NOMO-1 (cell line): ENCODE results near the gene AMBRA1.

ENCODE experiments used
- DNase-seq, 2 experiments: peaks; one replicate each; lab custom pipeline; 2025; ENCODE audit not compliant: unreplicated experiment in 2 of 2; lab: John Stamatoyannopoulos, UW

Gene AMBRA1, protein sequence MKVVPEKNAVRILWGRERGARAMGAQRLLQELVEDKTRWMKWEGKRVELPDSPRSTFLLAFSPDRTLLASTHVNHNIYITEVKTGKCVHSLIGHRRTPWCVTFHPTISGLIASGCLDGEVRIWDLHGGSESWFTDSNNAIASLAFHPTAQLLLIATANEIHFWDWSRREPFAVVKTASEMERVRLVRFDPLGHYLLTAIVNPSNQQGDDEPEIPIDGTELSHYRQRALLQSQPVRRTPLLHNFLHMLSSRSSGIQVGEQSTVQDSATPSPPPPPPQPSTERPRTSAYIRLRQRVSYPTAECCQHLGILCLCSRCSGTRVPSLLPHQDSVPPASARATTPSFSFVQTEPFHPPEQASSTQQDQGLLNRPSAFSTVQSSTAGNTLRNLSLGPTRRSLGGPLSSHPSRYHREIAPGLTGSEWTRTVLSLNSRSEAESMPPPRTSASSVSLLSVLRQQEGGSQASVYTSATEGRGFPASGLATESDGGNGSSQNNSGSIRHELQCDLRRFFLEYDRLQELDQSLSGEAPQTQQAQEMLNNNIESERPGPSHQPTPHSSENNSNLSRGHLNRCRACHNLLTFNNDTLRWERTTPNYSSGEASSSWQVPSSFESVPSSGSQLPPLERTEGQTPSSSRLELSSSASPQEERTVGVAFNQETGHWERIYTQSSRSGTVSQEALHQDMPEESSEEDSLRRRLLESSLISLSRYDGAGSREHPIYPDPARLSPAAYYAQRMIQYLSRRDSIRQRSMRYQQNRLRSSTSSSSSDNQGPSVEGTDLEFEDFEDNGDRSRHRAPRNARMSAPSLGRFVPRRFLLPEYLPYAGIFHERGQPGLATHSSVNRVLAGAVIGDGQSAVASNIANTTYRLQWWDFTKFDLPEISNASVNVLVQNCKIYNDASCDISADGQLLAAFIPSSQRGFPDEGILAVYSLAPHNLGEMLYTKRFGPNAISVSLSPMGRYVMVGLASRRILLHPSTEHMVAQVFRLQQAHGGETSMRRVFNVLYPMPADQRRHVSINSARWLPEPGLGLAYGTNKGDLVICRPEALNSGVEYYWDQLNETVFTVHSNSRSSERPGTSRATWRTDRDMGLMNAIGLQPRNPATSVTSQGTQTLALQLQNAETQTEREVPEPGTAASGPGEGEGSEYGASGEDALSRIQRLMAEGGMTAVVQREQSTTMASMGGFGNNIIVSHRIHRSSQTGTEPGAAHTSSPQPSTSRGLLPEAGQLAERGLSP (N-terminal part only)

DNA sequence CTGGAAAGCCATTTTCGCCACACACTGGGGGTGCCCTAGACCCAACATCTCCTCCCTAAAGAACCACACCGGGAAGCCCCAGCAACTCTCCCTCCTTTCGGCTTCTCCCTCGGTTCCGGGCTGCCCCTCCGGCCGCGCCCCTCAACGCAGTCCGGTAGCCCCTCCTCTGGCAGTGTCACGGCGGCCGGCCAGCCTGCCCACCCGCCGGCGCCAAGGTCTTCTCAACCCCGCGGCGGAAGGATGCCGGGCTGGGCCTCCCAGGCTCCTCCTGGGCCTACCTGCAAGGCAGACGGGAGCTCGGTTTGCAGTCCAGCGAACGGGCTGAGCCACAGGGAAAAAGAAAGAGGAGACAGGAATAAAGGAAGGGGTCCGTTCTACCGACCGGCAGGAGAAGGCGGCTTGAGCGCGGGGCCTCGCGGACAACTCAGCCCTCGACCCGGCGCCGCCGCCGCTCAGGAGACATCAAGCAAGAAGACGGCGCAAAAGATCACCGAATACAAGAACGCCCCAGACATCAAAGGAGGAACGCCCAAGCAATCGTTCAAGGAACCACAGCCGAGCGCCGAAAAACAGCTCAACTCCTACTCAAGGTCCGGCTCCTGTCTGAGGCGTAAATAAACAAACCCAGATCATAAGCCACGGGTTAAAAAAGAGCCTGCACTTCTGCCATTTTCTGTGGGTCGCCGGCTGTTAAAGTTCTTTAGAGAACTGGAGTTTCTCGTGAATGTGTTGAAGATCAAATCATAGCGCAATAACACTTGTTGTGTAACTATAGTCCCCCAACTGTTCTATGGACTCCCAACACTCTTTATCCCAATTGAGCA, at the start of gene AMBRA1:
Gene AMBRA1 (minus strand): TSS at position 474 of the 824 bp plus-strand sequence. CDS start 45,643 bp downstream, outside the sequence.
- peak; percentile 88 to 95 for DNase-seq

DNA sequence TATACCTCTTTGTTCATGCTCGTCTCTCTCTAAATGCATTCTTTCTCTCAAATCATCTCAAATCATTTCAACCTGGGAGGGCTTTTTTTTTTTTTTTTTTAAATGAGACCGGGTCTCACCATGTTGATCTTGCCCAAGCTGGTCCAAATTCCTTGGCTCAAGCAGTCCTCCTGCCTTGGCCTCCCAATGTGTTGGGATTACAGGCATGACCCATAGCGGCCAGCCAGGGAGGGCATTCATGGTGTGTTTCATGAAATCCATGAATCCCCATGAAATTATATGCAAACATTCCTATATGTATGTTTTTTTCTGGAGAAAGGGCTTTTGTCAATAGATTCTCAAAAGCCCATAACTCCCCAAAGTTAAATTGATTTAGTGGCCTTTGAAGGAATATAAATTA, 49.7 kb upstream of the AMBRA1 start:
- DNase-seq, result no peak

DNA sequence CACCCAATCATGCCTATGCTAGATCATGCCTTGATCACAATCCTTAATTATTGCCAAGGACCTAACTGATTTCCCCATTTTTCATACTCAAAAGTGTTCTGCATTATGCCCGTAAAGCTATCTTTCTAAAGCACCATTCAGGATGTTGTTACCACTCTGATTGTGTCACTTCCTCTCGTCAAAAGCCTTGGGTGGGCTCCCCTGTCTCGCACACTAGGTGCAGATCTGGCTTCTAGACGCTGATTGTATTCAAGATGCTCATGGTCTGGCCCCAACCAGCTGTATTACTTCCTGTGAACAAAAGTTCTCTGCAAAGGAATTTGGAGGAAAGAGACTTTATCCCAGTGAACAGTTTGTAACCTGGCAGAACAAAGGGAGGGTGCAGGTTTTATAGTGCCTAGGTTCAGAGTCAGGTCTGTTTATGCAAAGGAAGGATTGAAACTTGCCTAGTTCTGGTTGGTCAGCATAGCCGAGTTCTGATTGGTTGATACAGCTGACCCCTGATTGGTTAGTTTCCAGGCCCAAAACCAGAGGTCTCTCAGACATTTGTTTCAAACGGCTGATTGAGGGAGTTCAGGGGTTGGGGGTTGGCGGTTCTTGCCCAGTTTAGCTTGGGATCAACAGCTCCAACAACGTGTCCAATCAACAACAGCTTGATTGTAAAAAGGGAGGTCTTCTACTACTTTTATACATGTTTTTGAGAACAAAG, 49.0 kb upstream of the AMBRA1 start:
- DNase-seq, result no peak

DNA sequence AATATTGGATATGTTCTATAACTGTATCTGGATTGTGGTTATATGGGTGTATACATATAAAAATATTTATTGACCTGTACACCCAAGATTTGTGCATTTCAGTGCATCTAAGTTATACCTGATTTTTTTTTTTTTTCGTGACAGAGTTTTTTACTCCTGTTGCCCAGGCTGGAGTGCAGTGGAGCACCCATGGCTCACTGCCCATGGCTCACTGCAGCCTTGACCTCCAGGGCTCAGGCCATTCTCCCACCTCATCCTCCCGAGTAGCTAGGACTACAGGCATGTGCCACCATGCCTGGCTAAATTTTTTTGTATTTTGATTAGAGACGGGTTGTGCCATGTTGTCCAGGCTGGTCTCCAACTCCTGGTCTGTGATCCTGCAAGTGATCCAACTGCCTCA, 47.8 kb upstream of the AMBRA1 start:
- DNase-seq, result no peak

DNA sequence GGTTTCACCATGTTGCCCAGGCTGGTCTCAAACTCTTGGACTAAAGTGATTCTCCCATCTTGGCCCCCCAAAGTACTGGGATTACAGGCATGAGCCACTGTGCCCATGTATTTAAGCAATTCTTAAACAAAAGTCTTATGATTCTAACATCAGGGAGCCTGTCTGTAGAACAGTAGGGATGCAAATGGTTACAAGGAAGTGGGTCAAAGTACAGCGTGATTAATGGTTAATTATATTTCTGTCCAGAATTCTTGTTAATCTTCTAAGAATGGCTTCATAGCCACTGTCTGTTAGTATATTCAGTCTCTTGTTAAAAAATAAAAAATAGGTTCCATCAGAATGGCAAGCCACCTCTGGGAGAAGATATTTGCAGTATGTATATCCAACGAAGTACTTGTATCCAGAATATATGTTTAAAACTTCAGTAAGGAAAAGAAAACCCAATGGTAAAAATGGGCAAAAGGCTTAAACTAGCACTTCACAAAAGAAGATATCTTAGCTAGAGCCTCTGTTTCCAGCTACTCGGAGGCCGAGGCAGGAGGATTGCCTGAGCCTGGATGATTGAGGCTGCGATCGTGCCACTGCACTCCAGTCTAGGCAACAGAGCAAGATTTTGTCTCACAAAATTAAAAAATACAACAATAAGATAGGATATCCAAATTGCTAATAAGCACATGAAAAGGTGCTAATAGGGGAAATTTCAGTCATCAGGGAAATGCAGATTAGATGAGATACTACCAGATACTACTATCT, 46.4 kb upstream of the AMBRA1 start:
- DNase-seq, result no peak

DNA sequence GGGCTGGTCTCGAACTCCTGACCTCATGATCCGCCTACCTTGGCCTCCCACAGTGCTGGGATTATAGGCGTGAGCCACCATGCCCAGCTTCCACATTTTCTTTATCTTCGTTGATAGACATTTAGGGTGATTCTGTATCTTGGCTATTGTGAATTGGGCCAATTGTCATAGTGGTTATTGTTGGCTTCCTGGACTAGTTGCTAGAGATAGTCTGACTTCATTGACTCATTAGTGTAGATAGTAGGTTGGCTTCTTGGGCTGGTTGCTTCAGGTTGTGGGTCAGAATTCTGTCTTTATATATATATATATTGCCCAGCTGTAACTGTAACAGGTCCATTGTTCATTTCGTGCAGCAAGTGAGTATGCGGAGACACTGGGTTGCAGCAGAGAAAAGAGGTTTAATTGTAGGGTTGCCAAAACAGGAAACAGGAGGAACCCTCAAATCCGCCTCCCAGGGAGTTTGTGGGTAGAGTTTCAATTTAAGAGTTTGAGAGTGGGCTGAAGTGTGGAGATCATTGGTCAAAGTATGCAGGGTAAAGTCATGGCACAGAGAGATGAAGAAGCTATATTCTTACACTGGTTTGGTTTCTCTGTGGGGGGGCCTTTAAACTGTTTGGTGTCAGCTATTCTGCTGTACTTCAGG, 45.5 kb upstream of the AMBRA1 start:
- DNase-seq, result no peak

DNA sequence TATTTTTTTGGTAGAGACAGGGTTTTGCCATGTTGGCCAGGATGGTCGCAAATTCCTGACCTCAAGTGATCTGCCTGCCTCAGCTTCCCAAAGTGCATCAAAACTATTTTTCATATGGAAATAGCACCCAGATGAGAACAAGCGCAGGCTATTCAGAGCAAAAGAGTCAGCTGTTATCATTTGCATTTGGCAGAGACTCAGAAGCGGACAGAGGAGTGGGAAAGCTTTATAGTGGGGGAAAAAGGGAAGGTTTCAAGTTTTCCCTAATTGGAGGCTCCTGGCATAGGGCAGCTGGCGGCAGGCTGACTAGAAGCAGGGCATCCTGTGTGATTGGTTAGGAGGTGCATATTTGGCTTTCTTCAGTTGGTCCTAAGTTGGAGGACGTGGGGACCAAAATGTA, 43.7 kb upstream of the AMBRA1 start:
- no peak for DNase-seq

DNA sequence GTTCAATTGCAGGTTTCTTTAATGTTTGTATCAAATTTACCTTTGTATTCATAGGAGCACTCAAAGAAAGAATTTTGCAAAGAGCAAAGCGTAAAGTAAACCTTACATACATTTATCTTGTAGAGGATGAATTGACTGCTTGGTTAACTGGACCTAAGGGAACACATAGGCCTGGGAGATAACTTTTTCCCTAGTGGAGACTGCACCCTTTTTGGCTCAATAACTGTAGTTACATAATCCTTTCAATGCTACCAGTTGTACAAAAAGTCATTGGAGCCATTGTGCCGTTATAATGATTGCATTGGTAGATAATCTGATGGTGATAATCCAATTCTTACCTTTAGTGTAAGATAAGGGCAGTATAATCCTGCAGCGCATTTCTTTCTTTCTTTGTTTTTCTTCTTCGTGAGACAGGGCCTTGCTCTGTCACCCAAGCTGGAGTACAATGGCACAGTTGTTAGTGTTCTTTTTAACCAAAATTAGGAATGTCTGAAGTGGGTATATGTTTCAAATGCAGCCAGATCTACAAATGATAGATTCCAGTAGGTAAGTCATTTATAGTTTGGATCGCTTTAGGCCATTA, 41.8 kb upstream of the AMBRA1 start:
- no peak for DNase-seq

DNA sequence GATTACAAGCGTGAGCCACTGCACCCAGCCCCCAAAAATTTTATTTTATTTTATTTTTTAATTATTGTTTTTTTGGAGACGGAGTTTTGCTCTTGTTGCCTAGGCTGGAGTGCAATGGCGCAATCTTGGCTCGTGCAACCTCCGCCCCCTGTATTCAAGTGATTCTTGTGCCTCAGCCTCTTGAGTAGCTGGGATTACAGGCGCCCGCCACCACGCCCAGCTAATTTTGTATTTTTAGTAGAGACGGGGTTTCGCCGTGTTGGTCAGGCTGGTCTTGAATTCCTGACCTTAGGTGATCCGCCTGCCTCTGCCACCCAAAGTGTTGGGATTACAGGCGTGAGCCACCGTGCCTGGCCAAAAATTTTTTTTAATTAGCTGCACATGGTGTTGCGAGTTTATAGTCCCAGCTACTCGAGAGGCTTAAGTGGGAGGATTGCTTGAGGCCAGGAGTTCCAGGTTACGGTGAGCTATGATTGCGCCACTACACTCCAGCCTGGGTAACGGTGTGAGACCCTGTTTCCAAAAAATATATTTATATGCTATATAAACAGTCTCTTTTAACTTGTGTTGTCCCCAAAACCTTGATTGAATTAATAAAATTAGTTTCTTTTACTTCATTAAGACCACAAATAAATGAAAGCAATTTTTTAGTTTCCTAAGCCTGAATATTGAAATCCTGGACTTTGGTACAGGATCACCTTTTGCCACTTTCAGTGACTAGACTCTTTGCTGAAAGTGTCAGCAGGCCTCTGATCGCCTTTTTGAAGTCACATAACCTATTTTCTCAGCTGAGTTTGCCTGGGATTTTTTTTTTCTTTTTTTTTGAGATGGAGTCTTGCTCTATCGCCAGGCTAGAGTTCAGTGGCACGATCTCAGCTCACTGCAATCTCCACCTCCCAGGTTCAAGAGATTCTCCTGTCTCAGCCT, 39.7 kb upstream of the AMBRA1 start:
- DNase-seq, result no peak

DNA sequence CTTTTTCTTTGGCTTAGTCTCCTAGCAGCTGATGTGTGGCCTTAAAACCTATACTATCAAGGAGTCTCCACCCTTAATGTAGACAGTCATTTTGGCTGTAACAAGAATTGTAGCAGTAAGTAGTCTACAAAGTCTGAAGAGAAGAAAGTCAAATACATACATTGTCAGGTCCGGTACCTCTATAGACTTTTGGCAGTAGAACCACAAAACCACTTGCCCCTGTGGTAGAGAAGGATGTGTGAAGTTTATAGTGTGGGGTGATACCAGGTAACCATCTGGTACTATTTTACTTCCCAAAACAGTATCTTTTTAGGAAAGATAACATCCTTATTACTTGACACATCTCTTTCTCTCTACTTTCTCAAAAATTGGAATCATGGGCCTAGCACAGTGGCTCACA, 38.7 kb upstream of the AMBRA1 start:
- no peak for DNase-seq

DNA sequence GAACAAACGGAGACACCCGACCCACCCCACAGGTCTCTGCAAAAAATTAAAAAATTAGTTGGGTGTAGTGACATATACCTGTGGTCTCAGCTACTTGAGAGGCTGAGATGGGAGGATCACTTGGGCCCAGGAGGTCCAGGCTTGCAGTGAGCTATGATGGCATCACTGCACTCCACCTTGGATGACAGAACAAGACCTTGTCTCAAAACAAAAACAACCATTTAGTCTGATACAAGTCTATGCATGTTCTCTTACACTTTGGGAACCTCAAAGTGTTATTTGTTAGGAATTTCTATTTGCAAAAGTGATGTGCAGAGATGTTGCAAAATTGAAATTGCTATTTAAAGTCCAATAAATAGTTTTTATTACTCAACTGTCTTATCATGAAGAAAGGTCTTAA, 37.9 kb upstream of the AMBRA1 start:
- DNase-seq, result no peak

DNA sequence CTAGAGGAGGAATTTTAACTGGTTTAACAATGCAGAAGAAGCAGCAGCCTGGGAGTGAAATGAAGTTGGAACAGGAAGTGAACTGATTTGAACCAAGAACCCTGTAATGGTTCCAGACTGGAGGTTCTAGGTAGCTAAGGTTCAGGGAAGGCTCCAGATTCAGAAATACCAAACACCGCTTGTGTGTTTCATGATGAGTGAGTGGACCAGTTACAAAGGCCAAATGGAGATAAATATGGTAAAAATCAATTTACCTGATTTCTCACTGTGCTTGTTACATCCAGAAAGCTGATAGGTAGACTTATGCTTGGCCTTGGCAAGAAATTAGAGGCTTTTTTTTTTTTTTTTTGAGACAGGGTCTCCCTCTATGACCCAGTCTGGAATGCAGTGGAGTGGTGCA, 36.4 kb upstream of the AMBRA1 start:
- DNase-seq, result no peak

DNA sequence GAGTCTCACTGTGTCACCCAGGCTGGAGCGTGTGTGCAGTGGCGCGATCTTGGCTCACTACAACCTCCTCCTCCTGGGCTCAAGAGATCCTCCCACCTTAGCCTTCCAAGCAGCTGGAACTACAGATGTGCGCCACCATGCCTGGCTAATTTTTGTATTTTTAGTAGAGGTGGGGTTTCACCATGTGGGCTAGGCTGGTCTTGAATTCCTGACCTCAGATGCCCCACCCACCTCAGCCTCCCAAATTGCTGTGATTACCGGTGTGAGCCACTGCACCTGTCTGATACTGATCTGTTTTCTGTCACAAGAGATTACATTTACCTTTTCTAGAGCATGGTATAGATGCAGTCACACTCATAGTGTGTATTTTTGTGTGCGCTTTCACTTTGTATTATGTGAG, 35.1 kb upstream of the AMBRA1 start:
- no peak for DNase-seq

DNA sequence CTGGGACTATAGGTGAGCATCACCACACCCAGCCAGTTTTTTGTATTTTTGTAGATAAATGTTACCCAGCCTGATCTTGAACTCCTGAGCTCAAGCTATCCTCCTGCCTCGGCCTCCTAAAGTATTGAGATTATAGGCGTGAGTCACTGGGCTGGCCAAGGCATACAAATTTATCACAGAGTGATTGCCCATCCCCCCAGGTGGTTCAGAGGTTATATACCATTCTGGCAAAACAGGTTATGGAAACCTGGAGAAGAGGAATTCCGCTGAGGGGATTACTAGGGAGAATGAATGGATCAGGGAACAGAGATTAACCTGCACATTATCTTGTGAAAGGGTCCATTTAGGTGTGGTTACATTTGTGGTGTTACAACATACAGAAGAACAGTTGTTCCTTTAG, 31.6 kb upstream of the AMBRA1 start:
- DNase-seq, result no peak

DNA sequence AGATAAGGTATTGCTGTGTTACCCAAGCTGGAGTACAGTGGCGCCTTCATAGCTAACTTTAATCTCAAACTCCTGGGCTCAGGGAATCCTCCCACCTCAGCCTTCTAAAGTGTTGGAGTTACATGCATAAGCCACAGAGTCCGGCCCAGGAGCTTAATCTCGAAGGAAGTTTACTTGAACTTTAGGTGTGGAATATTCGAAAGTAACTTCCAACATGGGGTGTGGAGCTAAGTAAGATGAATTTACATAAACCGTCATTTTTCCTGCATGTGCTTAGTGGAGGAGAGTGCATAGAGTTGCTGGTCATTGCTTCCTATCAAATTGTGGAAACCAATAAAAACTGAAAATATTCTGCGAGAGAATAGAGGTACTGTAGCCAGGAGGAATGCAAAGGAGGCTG, 25.0 kb upstream of the AMBRA1 start:
- no peak for DNase-seq

DNA sequence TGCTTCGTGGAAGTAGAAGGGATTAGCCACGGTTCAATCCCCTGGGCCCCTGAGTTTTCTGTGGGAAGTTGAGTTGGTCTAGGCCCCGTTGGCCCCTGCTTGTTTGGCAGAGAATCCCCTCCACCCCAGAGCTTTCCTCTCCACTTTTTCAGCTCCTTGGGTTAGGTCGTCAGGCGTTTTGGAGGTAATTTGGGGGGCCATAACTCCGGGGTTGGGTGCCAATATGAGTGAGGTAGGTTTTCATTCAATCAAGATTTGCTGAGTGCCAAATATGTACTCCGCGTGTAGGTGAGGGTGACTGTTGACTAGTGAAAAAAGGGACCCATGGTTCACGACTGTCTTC, 24.1 kb upstream of the AMBRA1 start:
- no peak for DNase-seq
